ENCODE results near the gene SLC9A3. TPM values are rescaled to one million over a fixed set of nuclear protein-coding genes. Genes with fewer than 3 reads are reported as not detected.
A peak's percentile ranks its signal among the peaks of the same experiment; 100 is the strongest.

SLC9A3 gene
- total RNA-seq, 1 donor: 0.86 TPM

DNA sequence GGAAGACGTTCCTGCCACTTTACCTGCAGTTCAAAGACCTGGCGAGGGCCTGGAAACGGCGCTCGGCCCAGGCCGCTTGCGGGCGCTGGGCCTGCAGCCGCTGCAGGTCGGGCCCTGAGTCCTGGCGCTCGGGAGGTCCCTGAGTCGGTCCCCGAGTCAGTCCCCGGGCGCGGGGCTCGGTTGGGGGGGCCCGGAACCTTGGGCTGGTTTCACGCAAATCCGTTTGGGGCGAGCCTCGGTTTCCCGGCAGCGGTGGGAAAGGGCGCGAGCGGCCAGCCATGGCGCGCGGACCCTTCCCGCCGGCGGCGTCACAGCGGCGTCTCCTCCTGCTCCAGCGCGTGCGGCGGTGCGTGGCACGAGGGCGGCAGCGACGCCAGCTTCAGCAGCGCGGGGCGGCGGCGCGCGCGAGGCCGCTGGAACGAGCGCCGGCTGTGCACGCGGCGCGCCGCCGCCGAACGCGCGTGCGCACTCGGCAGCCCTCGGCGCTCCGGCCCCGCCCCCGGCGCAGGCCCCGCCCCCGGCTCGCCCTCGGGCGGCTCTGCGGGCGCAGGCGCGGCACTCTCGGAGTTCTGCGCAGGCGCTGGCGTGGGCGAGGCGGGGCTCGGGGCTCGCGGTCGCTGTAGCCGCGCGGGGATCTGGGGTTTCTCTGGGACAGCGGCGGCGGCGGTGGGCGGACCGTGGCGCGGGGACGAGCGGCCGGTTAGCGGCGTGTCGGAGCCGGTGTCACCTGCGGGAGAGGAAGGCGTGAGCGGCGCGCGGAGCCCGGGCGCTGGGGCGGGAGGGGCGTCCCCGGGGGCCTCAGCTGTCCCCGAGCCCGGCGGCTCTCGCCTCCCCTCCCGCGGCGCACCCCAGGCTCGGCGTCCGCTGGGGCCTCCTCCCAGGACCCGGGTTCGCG is 51.3 kb downstream of the SLC9A3 start:
- TF ChIP-seq, protein P1, sequence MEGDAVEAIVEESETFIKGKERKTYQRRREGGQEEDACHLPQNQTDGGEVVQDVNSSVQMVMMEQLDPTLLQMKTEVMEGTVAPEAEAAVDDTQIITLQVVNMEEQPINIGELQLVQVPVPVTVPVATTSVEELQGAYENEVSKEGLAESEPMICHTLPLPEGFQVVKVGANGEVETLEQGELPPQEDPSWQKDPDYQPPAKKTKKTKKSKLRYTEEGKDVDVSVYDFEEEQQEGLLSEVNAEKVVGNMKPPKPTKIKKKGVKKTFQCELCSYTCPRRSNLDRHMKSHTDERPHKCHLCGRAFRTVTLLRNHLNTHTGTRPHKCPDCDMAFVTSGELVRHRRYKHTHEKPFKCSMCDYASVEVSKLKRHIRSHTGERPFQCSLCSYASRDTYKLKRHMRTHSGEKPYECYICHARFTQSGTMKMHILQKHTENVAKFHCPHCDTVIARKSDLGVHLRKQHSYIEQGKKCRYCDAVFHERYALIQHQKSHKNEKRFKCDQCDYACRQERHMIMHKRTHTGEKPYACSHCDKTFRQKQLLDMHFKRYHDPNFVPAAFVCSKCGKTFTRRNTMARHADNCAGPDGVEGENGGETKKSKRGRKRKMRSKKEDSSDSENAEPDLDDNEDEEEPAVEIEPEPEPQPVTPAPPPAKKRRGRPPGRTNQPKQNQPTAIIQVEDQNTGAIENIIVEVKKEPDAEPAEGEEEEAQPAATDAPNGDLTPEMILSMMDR (IDR thresholded peaks at IDR 0.05; ENCODE audit: insufficient read depth, low read depth, low read length): no peak
- peak; percentile 78 for DNase-seq (ENCODE audit: low read depth)
- peak overlapping the region; percentile 77 for H3K4me3 ChIP-seq (ENCODE audit: low read depth, low read length)

DNA sequence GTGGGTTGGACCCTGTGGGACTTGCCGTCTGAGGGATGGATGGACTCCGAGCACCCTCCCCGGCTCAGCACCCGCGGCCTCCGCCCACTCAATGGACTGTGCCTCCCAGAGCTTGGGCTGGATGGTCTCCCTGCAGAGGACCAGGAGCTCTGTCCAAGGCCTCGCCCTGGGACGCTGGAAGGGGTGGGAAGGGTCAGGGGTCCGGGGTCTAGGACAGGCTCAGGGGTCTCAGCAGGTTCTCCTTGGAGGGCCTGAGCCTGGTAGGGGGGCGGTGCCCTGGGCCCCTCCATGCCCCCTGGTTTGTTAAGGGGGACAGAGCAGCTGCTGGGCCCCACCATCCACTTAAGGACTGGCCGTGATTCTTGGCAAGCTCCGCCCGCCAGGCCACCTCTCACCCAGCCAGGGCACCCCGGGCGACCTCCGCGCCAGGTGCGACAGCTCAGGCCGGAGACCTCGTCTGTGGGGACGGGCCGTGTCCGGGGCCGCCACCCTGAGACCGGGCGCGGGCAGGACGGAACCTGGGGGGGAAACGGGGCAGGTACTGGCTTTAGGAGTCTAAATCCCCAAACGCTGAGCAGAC is 52.1 kb downstream of the SLC9A3 start:
- DNase-seq (ENCODE audit: low read depth): peak; percentile 7
- peak overlapping the region; percentile 75 for H3K4me3 ChIP-seq (ENCODE audit: low read depth, low read length)
- TF ChIP-seq, protein P1 (IDR thresholded peaks at IDR 0.05; ENCODE audit: insufficient read depth, low read depth, low read length): no peak

DNA sequence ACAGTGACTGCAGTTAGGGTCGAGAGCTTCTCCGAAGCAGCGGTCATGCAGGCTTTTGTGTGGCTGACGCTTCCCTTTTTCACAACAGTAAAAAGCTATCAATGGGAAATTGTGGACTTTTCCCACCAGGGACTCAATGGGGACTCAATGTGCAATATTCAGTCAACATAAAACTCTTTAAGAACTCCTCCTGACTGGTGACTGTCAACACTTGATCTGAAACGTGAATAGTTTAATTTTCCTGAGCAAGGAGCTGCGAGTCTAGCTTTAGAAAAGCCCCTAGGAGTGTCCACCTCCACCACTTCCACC is 52.5 kb downstream of the SLC9A3 start:
- H3K4me3 ChIP-seq (ENCODE audit: low read depth, low read length): peak overlapping the region; percentile 75
- TF ChIP-seq, protein P1 (IDR thresholded peaks at IDR 0.05; ENCODE audit: insufficient read depth, low read depth, low read length): no peak
- no peak for DNase-seq (ENCODE audit: low read depth)

DNA sequence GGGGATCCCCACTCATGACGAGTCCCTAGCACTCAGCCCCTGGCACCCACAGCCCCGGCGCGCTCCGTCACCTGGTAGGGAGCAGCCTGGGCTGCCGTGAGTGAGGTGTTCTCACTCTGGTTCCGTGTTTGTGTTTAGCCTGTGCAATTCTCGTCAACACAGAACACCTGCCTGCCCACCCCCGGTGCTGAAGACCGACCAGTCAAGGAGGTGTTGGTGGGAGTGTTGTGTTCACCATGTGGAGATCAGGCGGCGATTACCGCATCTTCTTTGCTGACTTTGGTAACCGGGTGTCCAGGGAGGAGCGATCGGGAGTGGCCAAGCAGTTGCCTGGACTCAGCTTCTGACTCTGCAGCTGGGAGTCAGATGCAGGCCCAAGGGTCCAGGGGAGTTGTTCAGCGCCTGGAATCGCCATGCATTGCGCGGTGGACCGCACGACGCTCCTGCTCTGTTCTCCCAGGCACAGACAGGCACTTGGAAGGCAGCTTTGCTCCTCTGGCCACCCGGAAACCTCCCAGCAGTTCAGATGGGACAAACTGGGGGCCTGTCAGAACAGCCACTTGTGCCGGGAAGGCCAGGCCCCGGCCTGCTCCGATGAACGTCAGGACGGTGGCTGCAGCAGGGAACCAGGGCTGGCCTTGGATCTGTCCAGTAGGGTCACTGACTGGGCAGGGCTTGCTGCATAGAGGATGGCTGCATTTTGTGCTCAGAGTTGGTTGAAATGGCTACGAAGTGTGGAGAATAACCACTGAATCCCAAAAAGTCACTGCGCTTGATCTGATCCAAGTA is 53.1 kb downstream of the SLC9A3 start:
- DNase-seq (ENCODE audit: low read depth): no peak
- TF ChIP-seq, protein P1 (IDR thresholded peaks at IDR 0.05; ENCODE audit: insufficient read depth, low read depth, low read length): no peak

DNA sequence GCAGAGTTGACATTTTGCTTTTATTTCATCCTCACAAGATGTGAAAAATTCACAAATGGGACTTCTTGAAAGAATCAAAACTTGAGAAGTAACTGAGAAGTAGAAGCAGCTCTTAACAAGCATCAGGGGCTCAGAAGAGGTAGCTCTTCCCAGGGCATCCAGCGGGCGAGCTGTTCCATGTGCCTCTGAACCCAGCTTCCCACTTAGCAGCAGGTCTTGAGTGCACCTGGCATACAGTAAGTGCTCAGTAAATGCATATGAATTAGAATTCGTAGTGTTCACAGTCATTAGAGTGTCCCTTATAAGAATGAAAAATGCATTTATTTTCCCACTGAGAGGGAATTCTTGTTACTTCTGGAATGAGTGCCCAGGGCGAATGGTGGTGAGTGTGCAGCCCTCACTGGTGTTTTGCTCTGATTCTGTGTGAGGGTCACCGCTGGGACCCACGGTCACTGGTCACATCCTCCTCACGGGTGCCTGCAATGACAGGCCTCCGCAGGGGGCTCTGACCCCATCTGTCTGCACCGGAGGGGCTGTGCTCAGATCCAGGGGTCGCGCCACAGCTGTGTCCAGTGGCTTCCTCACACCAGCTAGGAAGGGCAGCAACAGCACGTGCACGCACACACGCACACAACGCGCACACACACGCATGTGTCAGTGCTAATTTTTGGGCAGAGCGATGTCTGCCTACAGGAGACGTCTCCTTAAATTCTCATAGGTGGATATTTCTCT is 54.3 kb downstream of the SLC9A3 start:
- TF ChIP-seq, protein P1 (IDR thresholded peaks at IDR 0.05; ENCODE audit: insufficient read depth, low read depth, low read length): no peak
- DNase-seq (ENCODE audit: low read depth): no peak
- H3K4me3 ChIP-seq (ENCODE audit: low read depth, low read length): no peak overlapping the region

More for the DNA sequence above, 53.1 kb downstream of the SLC9A3 start:
- H3K4me3 ChIP-seq (ENCODE audit: low read depth, low read length): no peak overlapping the region

DNA sequence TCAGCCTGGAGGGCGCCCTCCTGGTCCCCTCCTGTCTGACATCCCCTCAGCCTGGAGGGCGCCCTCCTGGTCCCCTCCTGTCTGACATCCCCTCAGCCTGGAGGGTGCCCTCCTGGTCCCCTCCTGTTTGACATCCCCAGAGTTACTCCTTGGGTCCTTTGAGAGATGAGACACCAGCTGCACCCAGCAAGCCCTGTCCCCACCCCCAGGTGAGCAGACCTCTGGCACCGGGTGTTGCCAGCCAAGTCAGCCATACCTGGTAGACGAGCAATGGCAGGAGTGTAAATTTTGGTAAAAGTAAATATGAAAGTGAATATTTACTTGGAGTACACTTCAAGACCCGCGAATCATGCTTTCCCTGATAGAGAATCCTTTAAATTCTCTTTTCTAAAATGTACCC is 55.8 kb downstream of the SLC9A3 start:
- DNase-seq (ENCODE audit: low read depth): no peak
- no peak overlapping the region for H3K4me3 ChIP-seq (ENCODE audit: low read depth, low read length)
- TF ChIP-seq, protein P1 (IDR thresholded peaks at IDR 0.05; ENCODE audit: insufficient read depth, low read depth, low read length): no peak

Data from fibroblast of villous mesenchyme (primary cell).